Right forelimb (tissue), 1 donor: ENCODE data around the gene AMELX.

Experiments used
- DNase-seq: peaks from one replicate; pipeline ENCODE4 v3.0.0-alpha.2; 2018

The AMELX gene

GRCh38 chrX:11311706-11312105 is 18.5 kb downstream of the AMELX start:
- no peak for DNase-seq

GRCh38 chrX:11319806-11320520 is 26.8 kb downstream of the AMELX start:
- no peak for DNase-seq

- no peak for DNase-seq
Observed at GRCh38 chrX:11321986-11322385, 28.8 kb downstream of the AMELX start.

DNA sequence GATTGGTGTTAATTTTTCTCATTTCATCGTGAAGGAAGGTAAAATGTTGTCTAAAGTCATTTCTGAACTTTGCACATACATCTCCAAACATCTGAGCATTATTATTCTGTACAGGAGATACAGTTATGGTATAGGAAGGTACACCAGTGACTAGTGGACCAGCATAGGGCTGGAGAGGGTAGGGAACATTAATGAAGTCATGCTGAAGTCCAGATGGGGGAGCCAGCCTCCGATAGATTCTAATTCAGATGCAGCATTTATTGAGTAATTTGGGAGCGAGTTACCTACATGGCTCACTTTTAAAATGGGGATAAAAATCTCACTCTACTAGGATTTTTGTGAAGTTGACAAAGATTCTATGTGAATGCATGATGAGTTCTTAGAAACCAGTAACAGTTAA is 34.9 kb downstream of the AMELX start:
- no peak for DNase-seq

- no peak for DNase-seq
Observed at GRCh38 chrX:11329021-11329420, 35.8 kb downstream of the AMELX start.

DNA sequence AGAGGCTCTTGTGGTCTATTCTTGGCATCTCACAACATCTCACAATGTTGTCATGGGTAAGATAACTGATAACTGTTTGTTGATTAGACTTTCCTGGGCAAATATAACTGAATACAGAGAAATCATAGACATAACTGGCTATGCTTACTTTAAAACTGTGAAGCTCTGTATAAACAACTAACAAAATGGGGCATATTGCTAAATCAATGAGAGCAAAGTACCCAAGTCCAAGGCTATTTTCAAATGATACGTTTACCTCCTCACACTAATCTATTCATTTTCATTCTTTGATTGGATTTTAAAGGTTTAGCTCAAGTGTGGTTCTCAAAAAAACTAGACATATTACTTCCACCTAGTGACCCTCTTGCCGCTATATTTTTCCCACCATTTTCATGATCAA is 38.6 kb downstream of the AMELX start:
- DNase-seq = no peak

GRCh38 chrX:11334165-11334564 is 41.0 kb downstream of the AMELX start:
- DNase-seq = no peak

GRCh38 chrX:11336201-11336600 is 43.0 kb downstream of the AMELX start:
- DNase-seq = no peak

DNA sequence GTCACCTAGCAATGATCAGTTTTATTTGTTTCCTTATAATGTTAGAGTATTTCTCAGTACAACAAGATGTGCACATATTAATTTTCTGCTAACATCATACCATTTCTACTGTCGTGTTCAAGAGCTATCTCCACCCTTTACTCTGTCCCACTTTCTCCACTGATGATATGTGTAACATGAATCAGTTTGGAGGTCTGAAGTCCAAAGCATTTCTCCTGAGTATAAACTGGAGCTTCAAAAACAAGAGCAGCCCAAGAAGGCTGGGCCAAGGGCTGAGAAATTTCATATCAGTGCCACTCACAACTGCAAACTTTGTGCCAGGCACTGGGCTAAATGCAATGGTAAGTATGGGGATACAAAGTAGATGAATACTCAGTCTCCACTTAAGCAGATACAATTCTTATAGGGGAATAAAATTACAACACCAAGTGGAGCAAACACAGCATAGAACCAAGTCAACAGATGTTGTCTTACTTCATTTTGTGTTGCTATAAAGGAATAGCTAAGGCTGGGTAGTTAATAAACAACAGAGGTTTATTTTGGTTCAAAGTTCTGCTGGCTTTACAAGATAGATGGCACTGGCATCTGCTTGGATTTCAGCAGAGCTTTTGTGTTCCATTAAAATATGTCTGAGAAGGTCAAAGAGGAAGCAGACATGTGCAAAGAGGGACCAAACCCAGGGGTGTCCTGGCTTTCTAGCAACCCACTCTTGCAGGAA is 44.2 kb downstream of the AMELX start:
- DNase-seq = no peak

DNA sequence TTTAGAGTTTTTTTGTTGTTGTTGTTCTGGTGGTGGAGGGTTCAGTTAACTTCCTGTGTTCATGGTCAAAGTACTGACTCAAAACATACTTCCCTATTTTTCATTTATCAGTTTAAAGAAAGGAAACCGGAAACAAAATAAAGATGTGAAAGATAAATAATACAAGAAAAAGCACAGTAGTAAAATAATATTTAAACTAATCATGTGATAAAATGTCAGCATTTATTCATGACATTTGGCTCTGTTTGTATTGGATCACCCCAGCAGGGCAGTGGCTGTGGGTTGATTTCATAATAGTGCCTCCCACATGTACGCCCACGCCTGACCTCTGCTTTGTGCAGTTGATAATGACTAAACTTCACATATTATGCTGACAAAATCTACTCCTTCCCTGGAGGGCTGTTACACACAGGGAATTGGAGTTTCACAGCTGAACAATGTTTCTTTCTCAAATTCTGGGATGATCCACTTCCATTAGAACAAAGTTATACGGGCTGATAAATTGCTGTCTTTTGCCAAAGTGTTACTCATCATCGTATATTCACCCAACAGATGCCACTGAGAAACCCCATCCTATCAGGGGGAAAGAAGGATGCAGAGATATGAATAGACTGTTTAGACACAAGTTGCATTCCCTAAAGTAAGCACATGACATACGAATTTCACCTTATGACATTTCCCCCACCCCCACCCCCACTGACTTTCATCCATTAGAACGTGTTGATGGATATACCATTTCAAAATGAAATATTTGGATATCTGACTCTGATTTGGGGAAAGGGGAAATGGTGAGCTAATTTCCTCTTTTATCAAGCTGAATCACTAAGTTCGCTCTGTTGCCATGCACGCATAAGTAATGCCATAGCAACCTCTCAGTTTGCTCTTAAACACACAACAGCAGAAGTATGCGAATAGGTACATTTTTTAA is 48.3 kb downstream of the AMELX start:
- DNase-seq = no peak

DNA sequence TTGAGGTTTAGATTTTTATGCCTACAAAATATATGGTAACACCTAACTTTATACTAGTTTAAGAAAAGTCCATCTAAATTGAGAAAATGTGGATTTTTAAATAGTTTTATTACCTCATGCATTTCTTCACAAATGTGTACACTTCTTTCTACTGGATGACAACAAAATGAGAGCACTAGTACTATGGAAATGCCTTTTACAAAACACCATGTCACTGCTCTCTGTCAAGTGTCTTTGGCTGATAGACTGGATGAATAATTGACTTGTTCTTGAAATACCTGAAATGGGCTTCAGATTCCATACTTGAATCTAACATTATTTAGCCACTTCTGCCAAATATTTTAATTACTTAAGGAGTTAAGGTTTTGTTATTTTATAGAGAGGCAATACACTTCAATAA is 49.5 kb downstream of the AMELX start:
- DNase-seq = no peak

- no peak for DNase-seq
Observed at GRCh38 chrX:11346121-11346682, 53.0 kb downstream of the AMELX start.

- DNase-seq = no peak
Observed at GRCh38 chrX:11347300-11347699, 54.1 kb downstream of the AMELX start.

DNA sequence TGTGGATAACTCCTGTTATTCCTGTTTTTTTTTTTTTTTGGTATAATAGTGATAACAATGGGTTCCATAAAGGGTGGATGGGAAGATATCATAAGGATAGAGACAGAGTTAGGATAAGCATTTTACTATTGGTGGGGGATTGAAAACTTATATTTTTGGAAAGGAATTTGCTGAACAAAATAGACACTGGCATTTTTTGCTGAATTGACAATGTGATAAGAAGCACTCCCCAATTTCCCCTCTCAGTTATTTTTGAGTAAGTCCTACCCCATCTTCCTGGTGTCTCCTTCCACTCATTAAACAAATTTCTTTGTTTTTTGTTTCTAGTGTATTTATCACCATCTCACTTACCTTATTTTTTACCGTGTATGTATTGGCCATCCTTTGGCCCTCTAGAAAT is 55.8 kb downstream of the AMELX start:
- DNase-seq = no peak

DNA sequence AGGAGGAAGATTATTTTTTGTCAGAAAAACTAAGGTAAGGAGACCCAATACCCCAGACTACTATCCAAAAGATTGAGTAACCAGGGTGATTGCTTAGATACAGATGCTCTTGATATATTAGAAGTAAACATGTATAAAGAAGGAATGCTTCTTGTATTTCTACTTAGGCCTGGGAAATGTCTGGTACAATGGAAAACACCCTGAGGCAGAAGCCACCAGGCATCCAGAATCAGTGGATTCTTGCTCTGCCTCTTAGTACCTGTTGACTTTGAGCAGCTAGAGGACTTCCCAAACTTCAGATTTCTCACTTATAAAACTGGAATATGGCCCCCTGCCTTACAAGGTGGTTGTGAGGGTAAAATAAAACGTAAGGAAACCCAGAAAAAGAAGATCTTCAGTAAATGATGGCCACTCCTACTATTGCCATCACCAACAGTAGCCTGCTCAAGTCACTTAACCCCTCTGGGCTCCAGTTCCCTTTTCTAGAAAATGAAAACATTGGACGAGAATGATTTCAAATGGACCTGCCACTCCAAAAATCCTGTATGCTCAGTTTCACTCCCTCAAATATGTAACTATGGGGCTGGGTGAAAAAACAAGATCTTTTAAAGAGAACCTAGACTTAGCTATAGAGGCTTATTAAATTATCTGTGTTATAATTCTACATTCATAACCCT is 56.6 kb downstream of the AMELX start:
- no peak for DNase-seq
